T-helper 22 cell (primary cell): Measurements from ENCODE around the gene MAN1A1.

Source experiments
- DNase-seq: peaks from one replicate; pipeline ENCODE4 v3.0.0-alpha.2; 2020; ENCODE audit warnings: low read depth

The MAN1A1 gene

DNA sequence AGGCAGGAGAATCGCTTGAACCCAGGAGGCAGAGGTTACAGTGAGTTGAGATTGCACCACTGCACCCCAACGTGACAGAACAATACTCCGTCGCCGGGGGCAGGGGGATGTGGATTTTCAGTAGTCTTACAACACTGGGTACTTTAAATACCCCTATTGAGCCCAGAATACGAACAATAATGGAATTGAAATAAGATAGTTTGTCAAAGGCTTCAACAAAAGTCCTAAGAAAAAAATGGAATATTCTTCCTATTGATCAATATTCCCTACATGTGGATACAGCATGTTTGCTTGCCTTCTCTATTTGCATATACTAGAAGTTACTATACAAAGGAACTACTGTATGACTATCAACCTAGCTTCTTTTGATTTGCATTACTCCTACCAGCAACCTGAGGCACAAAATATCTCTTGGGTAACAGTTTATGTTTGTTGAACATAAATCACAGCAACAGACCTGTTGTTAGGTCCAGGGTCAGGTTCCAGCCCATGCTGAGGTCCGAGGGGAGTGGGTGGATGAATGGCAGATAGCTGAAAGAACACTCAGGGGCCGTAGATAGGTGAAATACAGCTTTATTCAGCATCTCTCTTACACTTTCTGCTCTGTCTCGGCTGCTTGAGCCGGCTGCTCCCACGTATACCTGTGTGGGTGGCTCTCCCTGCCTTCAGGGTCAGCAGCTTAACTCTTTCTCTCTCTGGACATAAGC, 23.8 kb downstream of the MAN1A1 start:
- DNase-seq = no peak

DNA sequence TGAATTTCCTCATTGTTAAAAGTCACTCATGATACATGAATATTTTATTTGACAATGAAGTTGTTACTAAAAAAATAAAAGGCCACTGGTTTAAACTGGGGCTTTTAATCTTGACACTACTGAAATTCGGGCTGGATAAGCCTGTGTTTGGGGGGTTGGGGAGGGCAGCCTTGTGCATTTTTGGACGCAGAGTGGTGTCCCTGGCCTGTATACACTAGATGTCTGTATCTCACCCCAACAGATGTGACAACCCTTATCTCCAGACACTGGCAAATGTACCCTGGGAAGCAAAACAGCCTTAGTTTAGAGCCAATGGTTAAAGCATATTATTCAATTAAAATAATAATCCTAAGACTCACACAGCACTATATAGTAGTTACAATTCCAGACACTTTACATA, 24.8 kb downstream of the MAN1A1 start:
- no peak for DNase-seq

DNA sequence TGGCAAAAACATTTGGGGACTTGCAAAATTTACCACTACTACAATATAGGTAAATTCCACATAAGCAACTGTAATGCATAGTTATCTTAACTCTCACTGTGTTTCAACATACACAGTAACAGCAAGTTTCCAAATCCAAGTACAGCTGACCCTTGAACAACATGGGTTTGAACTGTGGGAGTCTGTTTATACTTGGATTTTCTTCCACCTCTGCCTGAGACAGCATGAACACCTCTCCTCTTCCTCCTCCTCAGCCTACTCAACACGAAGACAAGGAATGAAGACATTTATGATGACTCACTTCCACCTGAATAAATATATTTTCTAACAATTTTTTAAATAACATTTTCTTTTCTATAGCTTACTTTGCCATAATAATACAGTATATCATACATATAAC, 25.6 kb downstream of the MAN1A1 start:
- no peak for DNase-seq

DNA sequence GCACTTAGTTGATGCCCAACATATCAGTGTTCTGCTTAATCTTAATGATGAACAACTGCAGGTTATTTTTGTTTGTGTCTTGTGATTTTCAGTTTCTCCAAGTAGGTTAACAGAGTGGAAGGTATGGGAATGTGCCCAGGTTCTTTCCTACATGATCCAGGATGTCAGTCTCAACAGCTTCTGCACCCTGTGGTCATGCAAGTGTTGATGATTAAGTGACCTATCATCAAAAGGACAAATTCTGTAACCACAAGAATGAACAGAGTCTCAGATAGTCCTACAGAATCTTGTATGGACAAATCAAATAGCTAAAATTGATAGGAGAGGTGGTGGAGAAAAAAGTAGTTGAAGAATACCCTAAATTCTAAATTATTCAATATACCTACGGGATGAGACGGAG, 26.1 kb downstream of the MAN1A1 start:
- no peak for DNase-seq

DNA sequence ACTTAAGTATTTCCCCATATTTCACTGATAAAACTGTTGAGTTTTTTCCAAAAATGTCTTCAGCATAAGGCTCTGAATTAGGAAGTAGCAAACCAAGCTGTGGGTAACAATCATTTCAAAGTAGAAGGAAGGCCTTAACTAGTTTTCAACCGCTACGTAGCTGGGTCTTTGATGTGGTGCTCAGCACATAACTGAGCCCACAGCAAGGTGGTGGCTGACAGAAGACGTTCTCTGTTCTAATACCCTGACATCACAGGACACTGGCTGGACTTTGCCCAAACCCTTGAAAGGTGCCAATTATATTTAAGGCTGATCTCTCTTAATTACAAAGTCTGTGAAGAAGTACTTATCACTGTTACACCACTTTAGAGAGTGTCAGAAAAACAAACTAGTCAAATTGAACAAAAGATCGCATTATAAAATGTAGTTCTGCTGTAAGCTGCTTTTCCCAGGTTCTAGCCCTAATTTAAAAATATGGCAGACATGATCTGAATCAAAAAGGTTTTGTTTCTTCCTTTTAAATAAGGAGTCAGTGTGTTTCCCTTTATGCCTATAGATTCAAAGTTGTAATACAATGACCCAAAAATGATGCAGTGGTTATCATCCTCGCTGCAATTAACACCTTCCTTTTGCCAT, 26.7 kb downstream of the MAN1A1 start:
- peak; percentile 3 for DNase-seq

DNA sequence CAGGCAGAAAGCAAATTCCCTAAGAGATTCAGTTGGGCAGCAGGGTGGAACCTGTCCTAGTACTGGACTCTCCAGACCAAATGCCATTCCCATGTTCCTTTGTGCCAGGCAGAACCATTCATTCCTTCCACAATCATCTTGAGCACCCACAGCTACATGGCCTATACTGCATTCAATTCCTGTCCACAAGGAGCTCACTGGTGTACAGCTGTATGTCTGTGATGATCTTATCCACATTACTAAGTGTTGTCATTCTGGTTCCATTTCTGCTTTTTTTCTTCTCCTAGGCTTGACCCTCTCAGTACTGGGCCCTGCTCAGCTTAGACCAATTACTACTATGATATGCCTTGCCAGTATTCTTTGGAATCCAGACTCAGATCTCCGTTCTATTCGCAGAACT, 27.5 kb downstream of the MAN1A1 start:
- DNase-seq = no peak

DNA sequence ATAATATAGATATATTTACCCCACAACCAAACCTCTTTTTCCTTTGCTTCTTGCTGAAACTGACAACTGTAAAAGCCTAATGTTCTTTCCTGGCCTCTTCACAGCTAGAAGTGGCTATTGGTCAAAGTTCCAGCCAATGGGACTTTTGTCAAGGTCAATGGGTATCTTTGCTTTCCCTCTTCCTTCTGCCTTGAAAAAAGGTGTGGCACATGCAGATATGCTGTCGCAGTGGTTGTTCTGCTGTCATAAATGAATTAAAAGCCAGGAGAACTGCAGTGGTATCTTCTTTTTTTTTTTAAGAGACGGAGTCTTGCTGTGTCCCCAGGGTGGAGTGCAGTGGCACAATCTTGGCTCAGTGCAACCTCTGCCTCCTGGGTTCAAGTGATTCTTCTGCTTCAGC, 29.9 kb downstream of the MAN1A1 start:
- DNase-seq = no peak

DNA sequence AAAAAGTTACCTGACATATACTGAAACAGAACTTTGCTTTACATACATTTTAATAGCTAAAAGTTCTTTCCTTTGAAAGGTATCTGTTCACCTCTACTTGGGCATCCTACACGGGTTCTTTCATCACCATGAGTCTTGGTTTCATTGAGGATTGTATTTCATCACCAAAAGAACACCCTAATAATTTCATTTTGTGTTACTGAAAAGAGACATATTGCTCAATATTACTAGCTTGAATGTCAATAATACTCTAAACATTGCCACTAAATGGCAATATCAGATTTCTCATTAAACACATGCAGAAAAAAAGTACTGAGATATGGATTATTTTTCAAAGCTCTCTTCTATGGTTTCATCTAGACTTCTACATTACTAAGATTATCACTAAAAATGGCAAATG, 30.8 kb downstream of the MAN1A1 start:
- no peak for DNase-seq

DNA sequence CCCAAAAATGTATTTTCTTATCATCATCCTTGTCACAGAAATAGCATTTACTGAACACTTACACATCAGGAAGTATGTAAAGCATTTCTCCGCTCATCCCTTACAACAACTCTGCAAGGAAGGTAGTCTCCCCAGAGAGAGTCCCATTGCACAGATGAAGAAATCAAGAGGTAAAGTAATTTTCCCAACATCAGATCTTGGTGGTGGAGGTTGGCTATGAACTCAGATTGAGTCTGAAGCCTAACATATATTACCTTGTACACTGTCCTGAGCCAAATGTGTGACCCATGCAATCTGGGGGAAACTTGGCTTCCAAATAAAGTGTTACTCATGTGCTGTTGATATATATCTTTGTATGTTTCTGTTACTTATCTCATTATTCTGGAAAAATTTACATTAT, 31.4 kb downstream of the MAN1A1 start:
- no peak for DNase-seq

DNA sequence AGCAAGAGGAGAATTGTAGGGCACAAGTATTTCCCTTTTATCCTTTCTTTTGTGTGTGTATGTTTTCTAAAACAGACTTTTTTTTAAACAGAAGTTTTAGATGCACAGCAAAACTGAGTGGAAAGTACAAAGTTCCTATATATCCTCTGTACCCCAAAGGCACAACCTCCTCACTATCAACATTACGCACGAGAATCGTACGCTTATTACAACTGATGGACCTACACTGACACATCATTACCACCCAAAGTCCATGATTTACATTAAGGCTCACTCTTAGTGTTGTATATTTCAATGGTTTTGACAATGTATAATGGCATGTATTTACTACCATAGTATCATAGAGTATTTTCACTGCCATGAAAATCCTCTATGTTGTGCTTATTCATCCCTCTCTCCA, 32.6 kb downstream of the MAN1A1 start:
- DNase-seq = no peak

DNA sequence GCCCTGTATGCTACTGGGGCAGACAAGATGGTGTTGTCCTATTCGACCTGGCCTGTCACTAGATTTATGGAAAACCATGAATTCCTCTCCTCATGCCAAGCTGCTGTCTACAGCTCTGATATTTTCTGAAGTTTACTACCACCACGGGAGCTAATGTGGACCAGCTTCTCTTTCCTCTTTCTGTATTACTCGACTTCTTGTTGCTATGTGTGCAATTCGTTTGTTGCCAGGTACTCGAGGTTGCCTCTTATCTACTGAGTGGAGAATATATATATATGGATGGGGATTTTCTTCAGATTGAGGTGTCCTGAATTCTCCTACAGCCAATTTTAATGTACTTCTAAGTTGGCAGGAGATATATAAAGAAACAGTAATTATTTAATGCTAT, 34.7 kb downstream of the MAN1A1 start:
- DNase-seq = no peak

DNA sequence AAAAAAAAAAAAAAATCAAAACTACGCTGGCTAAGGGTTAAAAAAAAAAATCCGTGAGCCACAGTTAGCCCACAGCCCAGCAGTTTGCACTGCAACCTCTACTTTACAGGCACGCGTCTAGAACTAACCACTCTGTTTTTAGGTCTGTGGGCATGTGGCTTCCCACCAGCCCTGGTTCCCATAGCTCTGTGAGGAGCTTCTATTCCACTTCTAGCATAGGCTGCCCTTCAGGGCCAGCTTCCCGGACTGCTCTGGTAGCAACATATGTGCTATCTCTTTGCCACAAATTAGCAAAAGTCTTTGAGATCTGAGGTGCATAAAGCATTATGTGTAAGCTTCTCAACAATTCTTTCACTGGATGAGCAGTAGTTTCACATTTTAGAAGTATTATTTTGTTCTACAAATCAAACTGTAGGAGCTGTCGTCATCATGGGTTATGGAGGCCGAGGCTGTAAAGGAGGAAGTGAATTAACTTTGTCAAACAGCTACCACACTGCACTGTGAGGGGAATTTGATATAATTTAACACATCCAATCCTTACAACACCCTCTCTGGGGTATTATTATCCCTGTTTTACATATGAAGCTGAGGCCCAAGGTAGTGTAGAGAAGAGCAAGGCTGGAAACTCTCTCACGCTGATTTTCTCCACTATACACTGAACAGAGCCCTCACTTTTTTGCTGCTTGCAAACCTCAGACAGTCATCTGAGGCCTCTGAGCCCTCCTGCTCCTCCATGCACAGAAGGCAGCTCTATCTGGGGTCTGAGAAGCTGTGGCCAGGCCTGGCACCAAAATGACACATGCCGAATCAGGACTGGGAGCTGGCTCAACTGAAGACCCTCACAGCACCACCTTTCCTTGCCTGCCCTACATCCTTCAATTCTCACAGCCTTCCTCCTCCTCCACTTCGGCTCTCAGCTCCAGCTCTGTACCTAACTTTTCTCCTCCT, 35.4 kb downstream of the MAN1A1 start:
- no peak for DNase-seq

DNA sequence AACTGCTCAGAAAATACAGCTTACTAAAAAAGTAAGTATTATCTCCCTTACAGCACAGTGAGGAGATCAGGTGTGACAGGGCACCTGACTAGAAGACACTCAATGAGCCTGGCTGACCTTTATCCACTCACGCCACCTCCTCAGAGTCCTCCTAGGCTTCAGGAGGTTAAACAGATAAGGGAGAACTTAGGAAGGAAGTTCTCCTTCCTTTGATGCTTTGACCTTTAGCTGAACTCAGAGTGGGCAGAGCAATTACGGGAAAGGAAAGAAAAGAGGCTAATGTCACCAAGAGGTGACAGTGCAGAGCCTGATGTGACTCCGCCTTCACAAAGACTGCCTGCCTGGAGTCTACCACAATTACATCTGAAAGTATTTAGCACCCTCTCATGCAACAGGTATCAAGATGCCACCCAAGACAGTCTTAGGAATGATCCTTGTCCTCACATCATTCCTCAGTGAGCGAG, 36.7 kb downstream of the MAN1A1 start:
- no peak for DNase-seq

DNA sequence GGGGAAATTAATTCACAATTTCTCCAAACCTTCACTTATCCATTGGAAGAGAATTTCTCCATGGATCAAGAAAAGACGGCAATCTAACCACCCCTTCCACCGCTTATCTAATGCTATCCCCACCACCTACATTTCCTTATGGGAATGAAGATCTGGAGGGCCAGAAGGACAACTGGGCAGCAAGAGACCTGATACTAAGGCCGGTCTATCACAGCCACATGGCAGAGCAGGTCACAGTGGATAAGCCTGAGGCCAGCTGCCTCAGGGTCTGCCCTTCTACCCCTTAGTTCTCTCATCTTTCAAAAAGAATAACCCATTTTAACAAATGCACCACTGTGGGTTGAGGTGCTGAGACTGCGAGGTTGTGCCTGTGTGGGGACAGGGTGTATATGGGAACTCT, 37.1 kb downstream of the MAN1A1 start:
- no peak for DNase-seq

DNA sequence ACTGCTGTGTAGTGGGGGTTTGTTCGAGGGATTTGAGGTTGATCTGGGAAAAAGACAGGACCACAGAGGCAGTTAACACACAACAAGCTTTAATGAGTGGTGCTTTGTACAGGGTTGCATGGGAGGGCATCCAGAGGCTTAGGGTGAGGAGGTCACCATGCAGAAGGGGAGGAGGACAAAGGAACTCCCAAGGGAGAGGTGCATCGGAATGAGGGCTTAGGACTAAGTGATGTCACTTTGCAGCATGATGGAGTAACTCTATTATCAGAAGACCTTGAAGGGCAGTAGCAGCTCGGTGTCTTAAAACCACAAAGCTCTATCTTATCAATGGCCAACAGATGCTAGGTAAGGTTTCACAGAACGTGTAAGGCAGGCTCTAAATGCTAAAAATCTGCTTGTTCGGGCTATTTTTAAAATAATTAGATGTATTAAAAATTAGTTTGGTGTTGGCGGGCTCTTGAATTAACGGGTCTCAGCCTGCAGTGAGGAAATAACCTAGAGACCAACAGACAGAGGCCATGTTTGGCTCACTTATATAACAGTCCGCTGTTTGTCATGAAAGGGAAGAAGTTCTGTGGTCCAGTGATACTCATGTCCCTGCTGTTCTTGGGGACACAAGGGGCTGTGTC, 37.9 kb downstream of the MAN1A1 start:
- DNase-seq = no peak

DNA sequence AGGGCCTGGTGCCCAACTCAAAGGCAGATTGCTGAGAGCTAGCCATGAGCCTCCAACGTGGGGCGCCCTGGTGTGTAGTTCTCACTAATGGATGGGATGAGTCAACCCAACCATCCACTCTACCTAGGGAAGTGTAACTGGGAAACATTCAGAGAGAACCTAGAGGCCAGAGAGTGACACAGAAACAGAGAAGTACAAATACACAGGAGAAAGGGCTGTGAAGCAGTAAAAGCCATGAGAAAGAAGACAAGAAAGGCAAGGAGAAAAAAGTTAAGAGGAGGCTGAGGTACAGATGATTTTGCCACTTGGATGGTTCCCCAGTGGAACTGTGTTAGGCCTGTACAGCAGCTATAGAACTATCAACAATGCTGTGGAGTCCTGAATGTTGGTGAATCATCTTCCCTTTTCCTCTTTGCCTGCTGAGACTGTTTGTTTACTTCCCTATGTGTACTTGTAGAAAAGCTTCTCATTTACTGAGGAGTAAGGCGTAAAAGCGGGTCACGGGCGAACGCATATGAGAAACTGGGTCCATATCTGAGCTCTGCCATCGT, 39.0 kb downstream of the MAN1A1 start:
- DNase-seq = no peak

DNA sequence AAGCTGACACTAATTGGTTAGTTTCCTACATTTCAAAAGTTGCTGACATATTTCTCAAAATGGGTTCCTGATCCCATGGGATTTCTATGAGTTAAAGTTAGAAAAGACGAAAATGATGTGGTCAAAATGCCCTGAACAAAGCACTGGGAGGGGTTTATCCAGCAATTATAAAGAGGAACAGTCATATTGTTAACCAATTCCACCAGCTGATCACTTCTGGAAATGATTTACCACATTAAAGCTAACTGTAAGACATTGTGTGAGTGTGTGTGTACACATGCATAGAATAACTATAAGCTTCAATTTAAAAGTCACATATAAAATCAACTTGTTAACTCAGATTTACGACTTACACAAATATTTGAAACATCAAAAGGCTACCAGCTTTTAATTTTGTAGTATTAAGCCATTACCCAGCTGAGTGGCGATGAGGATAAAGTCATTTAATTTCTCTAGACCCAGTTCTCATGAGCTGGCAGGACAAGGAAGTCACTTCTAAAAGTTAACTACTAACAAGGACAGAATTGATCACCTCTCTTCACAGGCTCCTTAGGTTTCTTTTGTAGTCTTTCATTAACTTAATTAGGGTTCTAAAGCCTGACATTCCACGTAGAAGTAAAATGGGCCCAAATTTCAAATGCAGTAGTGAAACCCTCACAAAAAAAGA, 40.4 kb downstream of the MAN1A1 start:
- DNase-seq = no peak

DNA sequence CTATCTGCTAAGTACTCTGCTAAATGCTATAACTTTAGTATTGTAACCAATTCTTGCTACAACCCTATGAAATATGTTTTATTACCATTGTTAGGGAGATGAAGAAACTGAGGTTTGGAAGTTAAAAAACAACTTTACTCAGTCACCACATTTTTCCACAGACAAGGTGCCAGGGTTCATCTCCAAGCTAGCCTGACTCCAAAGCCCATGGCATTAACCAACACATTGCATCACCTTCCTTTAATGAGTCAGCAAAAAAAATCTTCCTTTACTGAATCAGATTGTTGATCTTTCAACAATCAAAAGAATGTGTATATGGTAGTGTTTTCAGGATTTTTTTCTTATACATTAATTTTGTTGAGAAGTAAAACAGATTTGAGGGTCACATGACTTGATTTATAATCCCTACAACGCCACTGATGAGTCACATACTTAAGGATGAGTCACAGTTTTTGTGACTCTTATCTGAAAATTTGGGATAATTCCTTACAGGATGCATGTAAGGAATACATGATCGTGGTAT, 41.5 kb downstream of the MAN1A1 start:
- no peak for DNase-seq

DNA sequence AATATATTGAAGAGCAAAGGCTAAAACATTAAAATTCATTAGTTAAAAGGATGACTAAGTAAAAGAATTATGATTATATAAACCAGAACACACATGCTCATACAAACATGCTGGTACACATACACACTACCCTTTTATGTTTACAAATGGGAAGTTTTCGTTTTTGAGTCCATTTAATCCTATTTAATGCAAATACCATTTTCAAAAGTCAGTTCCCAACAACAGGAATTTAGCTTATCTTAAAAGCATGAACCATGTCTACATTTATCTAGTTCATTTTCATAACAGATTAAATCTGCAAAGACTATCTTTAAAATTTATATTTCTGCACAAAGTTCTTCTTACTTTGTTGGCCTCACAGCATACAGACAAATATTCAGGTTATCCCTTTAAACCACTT, 42.5 kb downstream of the MAN1A1 start:
- no peak for DNase-seq

DNA sequence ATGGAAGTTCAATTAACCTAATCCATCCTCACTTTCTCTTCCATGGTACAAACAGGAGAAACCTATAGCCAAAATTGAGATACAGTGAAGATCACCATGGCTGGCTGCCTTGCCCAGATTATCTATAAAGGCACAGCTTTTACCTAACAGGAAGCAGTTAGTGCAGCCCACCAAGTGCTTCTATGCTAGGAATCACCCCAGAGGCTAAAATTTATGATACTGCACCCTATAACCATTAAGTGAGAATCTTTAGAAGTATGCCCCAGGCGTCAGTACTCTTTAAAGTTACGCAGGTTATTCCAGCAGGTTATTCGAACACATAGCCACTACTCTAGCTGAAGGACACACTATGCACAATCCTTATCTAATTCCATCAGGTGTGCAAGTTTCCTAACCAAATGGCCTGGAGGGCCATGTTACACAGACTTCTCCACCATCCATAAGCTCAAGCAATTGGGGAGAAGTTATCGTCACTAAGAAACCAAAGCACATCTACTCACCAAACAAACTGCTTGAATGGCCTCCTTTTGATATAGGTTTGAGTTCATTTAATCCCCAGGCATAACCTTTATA, 43.1 kb downstream of the MAN1A1 start:
- no peak for DNase-seq
